RWPE1 (cell line): Measurements from ENCODE around the gene MYH14.
A peak's percentile ranks its signal among the peaks of the same experiment; 100 is the strongest.

Experiments
- CTCF ChIA-PET: fragments of 350-600 bp; sonication (Branson Sonifier 250); formaldehyde crosslinking; extraction: SDS; loops from one replicate; lab custom pipeline; 2021; lab: Yijun Ruan, JAX
- POLR2A ChIA-PET: fragments of 400-600 bp; formaldehyde crosslinking; extraction: SDS; loops from one replicate; lab custom pipeline; 2020; ENCODE audit warnings: antibody characterized with exemption; ENCODE audit not compliant: low non-redundant PET; lab: Yijun Ruan, JAX
- DNase-seq: peaks from one replicate; pipeline ENCODE4 v3.0.0; 2012; ENCODE audit warnings: low spot score
- H3K27ac ChIP-seq: fragments of 450-650 bp; 2 replicates; pipeline ENCODE4 v1.5.1; 2017
- CTCF ChIP-seq: fragments of 450-650 bp; conservative IDR thresholded peaks from 2 replicates; pipeline ENCODE4 v1.5.1; 2017; ENCODE audit warnings: low read depth, mild to moderate bottlenecking

Gene MYH14

GRCh38 chr19:50248413-50248812 is 45.0 kb downstream of the MYH14 start:
- POLR2A ChIA-PET = no interaction called here
- no peak for DNase-seq
- CTCF ChIA-PET = interaction anchor here (1.0 kb wide), 1 partner anchor 10 kb away, joined by 5 read pairs; no protein-coding TSS in a partner anchor
- H3K27ac ChIP-seq = no peak overlapping the region
- TF ChIP-seq CTCF = no peak

GRCh38 chr19:50248826-50249225 is 45.4 kb downstream of the MYH14 start:
- CTCF ChIA-PET = no interaction called here
- DNase-seq = no peak
- POLR2A ChIA-PET = no interaction called here
- no peak for TF ChIP-seq CTCF
- H3K27ac ChIP-seq = no peak overlapping the region

GRCh38 chr19:50249636-50250035 is 46.2 kb downstream of the MYH14 start:
- CTCF ChIA-PET = interaction anchor here (0.6 kb wide), 2 partner anchors 41 to 295 kb away, joined by 3 read pairs; no protein-coding TSS in a partner anchor

GRCh38 chr19:50250450-50251136 is 47.2 kb downstream of the MYH14 start:
- TF ChIP-seq CTCF = no peak
- no peak for DNase-seq
- POLR2A ChIA-PET = no interaction called here
- CTCF ChIA-PET = no interaction called here
- no peak overlapping the region for H3K27ac ChIP-seq

More at GRCh38 chr19:50249636-50250035, 46.2 kb downstream of the MYH14 start:
- no peak for TF ChIP-seq CTCF
- DNase-seq = no peak
- no peak overlapping the region for H3K27ac ChIP-seq
- POLR2A ChIA-PET = interaction anchor here (0.5 kb wide), 1 partner anchor 15 kb away, joined by 3 read pairs; no protein-coding TSS in a partner anchor

- ChIA-PET POLR2A (no interaction called here), CTCF (interaction anchor here (0.6 kb wide), 6 partner anchors 11 to 100 kb away, joined by 3 to 8 read pairs (median 4); no protein-coding TSS in a partner anchor)
- no peak for DNase-seq
- peak; percentile 54 for TF ChIP-seq CTCF
- no peak overlapping the region for H3K27ac ChIP-seq
These were observed 48.9 kb downstream of the MYH14 start for GRCh38 chr19:50252111-50252886.

- CTCF ChIA-PET = interaction anchor here (0.6 kb wide), 4 partner anchors 12 to 16 kb away, joined by 3 to 8 read pairs (median 4); no protein-coding TSS in a partner anchor
- no peak for TF ChIP-seq CTCF
- POLR2A ChIA-PET = no interaction called here
These were observed 49.5 kb downstream of the MYH14 start for GRCh38 chr19:50252887-50253268.

More at GRCh38 chr19:50252887-50253268, 49.5 kb downstream of the MYH14 start:
- no peak overlapping the region for H3K27ac ChIP-seq
- DNase-seq = no peak
